ENCODE data around the gene FSCB.
"Not testable (repeated sequence)": the region's sequence is repeated elsewhere in the genome, so short reads cannot be mapped to it uniquely, and the experiment has no call there.

Gene FSCB, protein sequence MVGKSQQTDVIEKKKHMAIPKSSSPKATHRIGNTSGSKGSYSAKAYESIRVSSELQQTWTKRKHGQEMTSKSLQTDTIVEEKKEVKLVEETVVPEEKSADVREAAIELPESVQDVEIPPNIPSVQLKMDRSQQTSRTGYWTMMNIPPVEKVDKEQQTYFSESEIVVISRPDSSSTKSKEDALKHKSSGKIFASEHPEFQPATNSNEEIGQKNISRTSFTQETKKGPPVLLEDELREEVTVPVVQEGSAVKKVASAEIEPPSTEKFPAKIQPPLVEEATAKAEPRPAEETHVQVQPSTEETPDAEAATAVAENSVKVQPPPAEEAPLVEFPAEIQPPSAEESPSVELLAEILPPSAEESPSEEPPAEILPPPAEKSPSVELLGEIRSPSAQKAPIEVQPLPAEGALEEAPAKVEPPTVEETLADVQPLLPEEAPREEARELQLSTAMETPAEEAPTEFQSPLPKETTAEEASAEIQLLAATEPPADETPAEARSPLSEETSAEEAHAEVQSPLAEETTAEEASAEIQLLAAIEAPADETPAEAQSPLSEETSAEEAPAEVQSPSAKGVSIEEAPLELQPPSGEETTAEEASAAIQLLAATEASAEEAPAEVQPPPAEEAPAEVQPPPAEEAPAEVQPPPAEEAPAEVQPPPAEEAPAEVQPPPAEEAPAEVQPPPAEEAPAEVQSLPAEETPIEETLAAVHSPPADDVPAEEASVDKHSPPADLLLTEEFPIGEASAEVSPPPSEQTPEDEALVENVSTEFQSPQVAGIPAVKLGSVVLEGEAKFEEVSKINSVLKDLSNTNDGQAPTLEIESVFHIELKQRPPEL

DNA sequence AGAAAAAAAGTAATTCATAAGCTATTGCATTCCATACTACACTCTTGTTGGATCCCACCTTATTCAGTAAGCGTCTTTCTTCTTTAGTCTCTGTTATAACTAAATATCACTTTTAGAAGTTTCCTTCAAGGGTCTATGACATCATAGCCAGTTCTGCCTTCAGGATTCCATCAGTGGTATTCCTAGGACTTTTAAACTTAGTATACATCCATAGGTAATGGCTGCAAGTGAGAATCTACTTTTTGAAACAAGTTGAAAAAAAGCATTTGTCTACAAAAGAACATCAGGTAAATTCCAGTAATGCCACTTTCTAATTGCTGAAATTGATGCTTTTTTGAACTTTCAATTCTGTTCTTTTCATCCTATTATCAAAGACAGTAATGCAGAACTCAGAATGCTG lies at the start of gene FSCB:
FSCB (minus strand) TSS at position 101 of the 400 bp plus-strand sequence. CDS start 296 bp downstream, outside the sequence.
- DNase-seq (ENCODE audit: low read depth in 4 of 4, low spot score in 1 of 4), result no peak

DNA sequence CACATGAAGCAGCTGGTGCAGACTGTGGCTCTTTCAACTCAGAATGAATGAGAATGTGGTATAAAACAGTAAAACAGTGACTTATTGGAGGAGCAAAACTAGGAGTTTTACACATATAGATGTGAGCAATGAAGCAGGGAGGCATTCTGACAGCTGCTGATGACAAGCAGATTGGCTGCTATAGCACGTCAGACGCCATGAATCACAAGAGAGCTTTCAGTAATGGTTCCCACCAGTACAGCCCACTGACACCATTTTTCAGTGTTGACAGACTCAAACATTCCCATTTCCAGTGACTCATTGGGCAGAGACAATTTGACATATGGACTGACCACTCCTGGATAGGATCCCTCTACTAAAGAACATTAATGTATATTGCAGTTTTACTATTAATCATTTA lies 24.6 kb upstream of the FSCB start:
- DNase-seq (ENCODE audit: low read depth in 4 of 4, low spot score in 1 of 4), result no peak

GRCh38 chr14:44530475-44530874 lies 23.4 kb upstream of the FSCB start:
- no peak for DNase-seq (ENCODE audit: low read depth in 4 of 4, low spot score in 1 of 4)

- no peak for DNase-seq (ENCODE audit: low read depth in 4 of 4, low spot score in 1 of 4)
These were observed 21.9 kb upstream of the FSCB start for GRCh38 chr14:44529026-44529425.

DNA sequence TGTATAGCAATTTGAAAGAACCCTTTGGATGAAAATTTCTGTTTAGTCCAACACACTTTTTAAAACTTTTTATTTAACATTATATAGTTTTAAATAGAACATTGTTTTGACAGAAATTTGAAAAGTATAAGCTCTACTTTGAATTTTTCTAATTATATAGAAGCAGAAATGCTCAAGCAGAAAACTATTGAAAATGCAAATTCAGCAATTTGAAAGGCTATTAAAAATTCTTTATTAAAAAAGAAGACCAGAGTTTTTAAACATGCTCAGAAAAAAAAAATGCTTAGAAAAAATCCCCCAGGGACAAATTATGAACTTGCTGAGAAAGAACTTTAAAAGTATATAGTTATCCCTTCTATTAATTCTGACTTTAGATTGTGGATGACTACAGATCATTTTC lies 21.1 kb upstream of the FSCB start:
- DNase-seq (ENCODE audit: low read depth in 4 of 4, low spot score in 1 of 4), result no peak

DNA sequence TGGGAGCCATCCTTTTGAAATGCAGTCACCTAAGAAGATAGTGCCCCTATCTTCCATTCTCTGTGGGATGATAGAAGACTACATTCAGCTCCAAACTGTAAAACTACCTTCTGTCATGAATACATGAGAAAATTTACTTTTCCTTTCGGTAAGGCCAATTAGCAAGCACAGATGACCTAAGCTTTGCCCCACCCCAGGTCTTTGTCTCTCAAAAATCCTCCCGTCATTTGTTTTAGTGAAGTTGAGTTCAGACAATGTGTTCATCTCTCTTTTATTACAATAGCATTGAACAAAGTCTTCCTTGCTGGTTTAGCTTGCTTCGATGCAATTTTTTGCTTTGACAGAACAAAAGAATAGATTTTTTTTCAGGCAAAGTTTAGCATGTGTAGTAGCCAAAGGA lies 18.2 kb upstream of the FSCB start:
- DNase-seq (ENCODE audit: low read depth in 4 of 4, low spot score in 1 of 4), result no peak

DNA sequence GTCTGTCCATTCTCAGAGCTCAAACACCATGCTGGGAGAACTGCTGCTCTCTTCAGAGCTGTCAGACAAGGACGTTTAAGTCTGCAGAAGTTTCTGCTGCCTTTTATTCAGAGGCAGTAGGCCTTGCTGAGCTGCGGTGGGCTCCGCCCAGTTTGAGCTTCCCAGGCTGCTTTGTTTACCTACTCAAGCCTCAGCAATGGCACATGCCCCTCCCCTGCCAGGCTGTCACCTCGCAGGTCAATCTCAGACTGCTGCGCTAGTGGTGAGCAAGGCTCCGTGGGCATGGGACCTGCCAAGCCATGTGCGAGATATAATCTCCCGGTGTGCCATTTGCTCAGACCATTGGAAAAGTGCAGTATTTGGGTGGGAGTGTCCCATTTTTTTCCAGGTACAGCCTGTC lies 8.6 kb upstream of the FSCB start:
- not testable (repeated sequence) for DNase-seq (ENCODE audit: low read depth in 4 of 4, low spot score in 1 of 4)

GRCh38 chr14:44508834-44509233 lies 1.8 kb upstream of the FSCB start:
- DNase-seq (ENCODE audit: low read depth in 4 of 4, low spot score in 1 of 4), result no peak

- DNase-seq (ENCODE audit: low read depth in 4 of 4, low spot score in 1 of 4), result no peak
These were observed 1.5 kb downstream of the FSCB start for GRCh38 chr14:44505588-44505987.

DNA sequence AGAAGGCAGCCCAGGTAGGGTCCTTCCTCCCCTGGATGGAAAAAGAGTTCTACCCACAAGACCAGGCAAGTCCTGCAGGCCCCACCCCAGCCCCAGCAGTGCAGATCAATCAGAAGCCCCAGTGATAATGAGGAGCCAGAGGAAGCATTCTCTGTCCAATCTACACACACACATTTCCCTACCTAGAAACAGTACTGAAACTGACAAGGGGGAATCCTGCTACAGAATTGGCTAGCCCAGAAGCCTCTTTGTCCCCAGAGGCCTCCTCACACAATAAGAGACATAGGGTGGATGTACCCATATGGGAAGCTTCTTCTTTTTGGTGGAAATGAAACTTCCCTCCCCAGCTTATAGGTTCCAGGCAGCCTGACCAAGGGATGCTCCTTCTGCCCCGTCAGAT lies 9.9 kb downstream of the FSCB start:
- DNase-seq (ENCODE audit: low read depth in 4 of 4, low spot score in 1 of 4), result no peak

DNA sequence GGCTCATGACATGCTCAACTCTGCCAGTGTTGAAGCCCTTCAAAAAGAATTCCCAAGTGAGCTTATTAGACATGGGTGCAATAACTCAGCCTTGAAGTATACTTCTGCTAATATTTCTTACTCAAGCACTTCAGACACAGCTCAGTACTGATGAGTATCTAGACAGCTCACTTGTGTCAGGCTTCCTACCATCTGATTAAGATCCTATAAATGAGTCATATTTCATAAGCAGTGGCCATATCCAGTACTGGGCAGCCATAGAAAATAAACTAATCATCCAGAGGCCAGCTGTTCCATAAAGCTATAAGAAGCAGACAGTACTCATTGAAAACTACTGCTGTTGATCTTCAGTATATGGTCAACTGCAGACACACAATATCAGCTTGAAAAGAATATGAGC lies 12.9 kb downstream of the FSCB start:
- DNase-seq (ENCODE audit: low read depth in 4 of 4, low spot score in 1 of 4), result no peak

- no peak for DNase-seq (ENCODE audit: low read depth in 4 of 4, low spot score in 1 of 4)
These were observed 16.1 kb downstream of the FSCB start for GRCh38 chr14:44490966-44491365.

- no peak for DNase-seq (ENCODE audit: low read depth in 4 of 4, low spot score in 1 of 4)
These were observed 29.1 kb downstream of the FSCB start for GRCh38 chr14:44477953-44478352.

DNA sequence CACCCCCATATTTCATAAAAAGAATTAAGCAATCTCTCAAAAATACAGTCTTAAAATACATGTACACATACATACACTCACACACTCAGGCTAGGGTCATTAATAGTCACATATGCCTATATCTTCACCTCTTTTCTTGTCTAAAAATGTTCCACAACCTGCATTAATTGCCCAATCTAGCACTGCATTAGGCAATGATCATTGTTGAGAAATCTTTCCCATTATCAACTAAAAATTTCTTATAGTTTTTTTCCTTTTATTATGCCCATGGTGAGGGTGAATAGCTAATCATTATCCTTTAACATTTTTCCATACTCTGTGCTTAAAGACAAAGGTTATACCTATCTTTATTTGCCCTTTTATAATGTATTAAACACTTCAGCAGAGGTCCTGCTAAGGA lies 38.3 kb downstream of the FSCB start:
- no peak for DNase-seq (ENCODE audit: low read depth in 4 of 4, low spot score in 1 of 4)

DNA sequence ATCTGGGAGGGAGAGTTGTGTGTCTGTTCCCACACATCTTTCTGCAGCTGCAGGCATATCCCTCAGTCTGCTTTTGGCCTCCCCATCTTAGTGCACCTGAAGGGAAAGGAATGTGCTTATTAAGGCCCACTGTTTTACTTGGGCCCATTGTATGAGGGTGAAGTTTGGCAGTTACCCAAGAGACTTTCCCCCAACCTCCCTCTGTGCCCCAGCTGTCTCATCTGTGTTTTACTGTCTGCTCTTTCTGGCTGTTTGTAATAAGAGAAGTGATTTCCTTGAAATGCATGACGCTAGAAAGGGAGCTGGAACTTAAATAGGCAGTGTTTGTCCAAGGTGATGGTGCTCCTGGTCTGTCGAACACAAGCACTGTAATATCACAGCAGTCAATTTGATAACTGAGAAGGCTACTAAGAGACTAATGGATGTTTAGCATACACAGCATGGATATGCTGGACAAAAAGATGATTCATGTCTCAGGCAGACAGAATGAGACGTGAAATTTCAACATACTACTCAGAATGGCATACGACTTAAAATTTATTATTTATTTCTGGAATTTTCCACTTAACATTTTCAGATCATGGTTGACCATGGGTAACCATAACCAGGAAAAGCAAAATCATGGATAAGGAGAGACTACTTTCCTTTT lies 43.6 kb downstream of the FSCB start:
- no peak for DNase-seq (ENCODE audit: low read depth in 4 of 4, low spot score in 1 of 4)

GRCh38 chr14:44462381-44462780 lies 44.7 kb downstream of the FSCB start:
- DNase-seq (ENCODE audit: low read depth in 4 of 4, low spot score in 1 of 4), result no peak

DNA sequence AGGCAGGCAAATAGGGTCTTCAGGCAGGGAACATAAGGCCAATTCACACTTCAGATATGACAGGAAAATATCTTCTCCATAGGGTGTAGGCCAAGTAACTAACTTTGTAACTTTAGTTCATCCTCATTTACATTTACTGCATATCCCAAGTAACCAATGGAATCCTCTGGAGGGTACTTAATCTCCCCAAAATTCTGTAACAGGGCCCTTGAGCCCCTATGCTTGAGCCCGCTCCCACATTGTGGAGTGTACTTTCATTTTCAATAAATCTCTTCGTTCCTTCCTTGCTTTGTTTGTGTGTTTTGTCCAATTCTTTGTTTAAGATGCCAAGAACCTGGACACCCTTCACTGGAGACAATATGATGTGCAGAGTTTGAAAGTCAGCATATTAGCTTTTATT lies 45.3 kb downstream of the FSCB start:
- DNase-seq (ENCODE audit: low read depth in 4 of 4, low spot score in 1 of 4), result no peak

All from stimulated activated CD4-positive, alpha-beta T cell treated with anti-CD3 and anti-CD28 coated beads, Interleukin-1b, Interleukin-23, amount 100 ng/mL, for 24 hours (primary cell).